ENCODE measurements around the gene SLC39A13. TPM values are rescaled to one million over a fixed set of nuclear protein-coding genes. Genes with fewer than 3 reads are reported as not detected.
A peak's percentile ranks its signal among the peaks of the same experiment; 100 is the strongest.

SLC39A13 gene
- total RNA-seq, 1 donor, result 13.4 TPM

DNA sequence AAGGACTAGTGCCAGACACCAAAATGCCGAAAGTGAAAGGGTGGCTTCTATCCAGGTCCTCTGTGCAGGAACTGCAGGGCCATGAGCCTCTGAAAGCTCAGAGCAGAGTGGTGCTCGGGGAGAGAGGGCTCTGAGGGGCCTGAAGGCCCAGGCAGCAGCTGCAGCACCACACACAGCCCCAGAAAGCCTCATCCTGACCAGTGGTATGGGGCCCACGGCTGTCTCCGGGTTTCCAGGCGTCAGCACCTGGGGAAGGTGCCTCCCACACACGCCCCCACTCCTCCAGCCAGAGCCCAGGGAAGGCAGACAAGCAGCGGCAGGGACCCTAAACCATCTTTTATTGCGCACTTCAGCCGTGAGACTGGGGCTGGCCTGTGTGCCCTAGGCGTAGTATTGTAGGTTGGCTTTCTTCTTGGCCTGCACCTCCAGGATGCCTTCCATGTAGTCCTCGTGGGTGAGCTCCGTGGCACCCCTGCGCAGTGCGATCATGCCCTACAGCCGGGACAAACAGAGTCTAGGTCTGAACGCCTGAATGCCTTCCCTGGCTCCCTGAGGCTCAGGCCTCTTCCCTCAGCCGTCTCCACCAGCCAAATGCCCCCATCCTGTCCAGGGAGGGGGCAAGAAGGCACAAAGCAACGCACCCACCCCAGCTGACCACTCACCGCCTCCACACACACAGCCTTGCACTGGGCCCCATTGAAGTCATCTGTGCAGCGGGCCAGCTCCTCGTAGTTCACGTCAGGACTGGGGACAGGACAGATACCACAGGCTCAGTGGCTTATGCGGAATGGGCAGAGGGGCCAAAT is 10.3 kb downstream of the SLC39A13 start:
- Histone ChIP-seq H3K4me3 (ENCODE audit: low read length) (no peak overlapping the region), H3K4me1 (ENCODE audit: insufficient read depth, low read length) (no peaks in the 10 kb centered on the region), H3K9me3 (ENCODE audit: low read depth, low read length) (no peaks in the 10 kb centered on the region), H3K27me3 (ENCODE audit: insufficient read depth, low read length) (no peaks in the 10 kb centered on the region)

DNA sequence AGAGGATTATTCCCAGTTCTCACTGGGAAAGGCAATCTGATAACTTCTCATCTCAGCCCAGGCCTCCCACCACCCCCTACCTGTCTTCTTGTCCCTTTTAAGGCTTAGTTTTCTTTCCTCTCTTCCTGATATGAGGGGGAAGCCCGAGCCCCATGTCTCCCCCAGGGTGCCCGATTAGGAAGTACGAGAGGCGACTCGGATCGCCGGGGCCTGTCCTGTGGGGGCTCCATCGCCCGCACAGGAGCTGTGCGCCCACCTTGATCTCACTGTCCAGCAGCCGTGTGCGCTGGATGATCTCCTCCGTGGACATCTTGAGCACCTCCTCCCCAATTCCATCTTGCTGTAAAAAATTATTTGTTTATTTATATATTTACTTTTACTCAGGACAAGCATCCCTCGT is 17.2 kb downstream of the SLC39A13 start:
- Histone ChIP-seq H3K27me3 (ENCODE audit: insufficient read depth, low read length) (no peaks in the 10 kb centered on the region), H3K4me3 (ENCODE audit: low read length) (peak overlapping the region; percentile 99)

GRCh38 chr11:47426062-47426956 is 17.9 kb downstream of the SLC39A13 start, which contains the start of gene PSMC3:
TSS of gene PSMC3 (minus strand) at chr11:47426439. CDS start at chr11:47426279, 160 bp downstream.
- Histone ChIP-seq H3K4me3 (ENCODE audit: low read length) (peak within 1 kb of the TSS; percentile 99), H3K4me1 (ENCODE audit: insufficient read depth, low read length) (peaks cover 18% of the 10 kb centered on the region), H3K9me3 (ENCODE audit: low read depth, low read length) (no peaks in the 10 kb centered on the region)

More for the DNA sequence above, 17.2 kb downstream of the SLC39A13 start:
- no peaks in the 10 kb centered on the region for H3K9me3 ChIP-seq (ENCODE audit: low read depth, low read length)
- H3K4me1 ChIP-seq (ENCODE audit: insufficient read depth, low read length), result peaks cover 18% of the 10 kb centered on the region

DNA sequence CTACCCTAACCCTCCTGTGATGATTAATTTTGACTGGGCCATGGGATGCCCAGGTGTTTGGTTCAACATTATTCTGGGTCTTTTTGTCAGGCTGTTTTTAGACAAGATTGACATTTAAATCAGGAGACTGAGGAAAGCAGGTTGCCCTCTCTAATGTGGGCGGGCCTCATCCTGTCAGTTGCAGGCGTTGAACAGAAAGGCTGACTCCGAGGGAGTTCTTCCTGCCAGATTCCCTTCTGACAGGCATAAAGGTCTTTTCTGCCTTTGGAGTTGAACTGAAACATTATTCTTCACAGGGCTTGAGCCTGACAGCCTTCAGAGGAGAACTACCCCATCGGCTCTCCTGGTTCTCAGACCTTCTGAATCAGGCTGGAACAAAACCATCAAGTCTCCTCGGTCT is 22.1 kb downstream of the SLC39A13 start:
- Histone ChIP-seq H3K9me3 (ENCODE audit: low read depth, low read length) (no peaks in the 10 kb centered on the region), H3K4me1 (ENCODE audit: insufficient read depth, low read length) (peaks cover 8% of the 10 kb centered on the region), H3K4me3 (ENCODE audit: low read length) (no peak overlapping the region), H3K27me3 (ENCODE audit: insufficient read depth, low read length) (no peaks in the 10 kb centered on the region)

More at GRCh38 chr11:47426062-47426956, 17.9 kb downstream of the SLC39A13 start, which contains the start of gene PSMC3:
- no peaks in the 10 kb centered on the region for H3K27me3 ChIP-seq (ENCODE audit: insufficient read depth, low read length)

DNA sequence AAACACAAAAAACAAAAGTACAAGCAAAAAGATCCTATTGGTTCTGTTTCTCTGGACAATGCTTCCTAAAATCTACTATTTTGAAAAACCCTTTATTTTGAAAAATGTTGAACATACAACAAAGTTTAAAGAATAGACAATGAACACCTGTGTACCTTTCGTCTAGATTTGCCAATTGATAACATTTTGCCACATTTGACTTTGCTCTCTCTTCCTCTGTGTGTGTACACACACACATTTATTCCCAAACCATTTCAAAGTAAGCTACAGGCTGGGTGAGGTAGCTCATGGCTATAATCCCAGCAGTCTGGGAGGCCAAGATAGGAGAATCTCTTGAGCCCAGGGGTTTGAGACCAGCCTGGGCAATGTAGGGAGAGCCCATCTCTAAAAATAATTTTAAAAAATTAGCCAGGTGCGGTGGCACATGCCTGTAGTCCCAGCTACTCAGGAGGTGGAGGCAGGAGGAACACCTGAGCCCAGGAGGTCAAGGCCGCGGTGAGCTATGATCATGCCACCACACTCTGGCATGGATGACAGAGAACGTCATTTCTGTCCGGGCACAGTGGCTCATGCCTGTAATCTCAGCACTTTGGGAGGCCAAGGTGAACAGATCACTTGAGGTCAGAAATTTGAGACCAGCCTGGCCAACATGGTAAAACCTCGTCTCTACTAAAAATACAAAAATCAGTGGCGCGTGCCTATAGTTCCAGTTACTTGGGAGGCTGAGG is 23.1 kb downstream of the SLC39A13 start:
- H3K4me1 ChIP-seq (ENCODE audit: insufficient read depth, low read length), result peaks cover 6% of the 10 kb centered on the region
- H3K27me3 ChIP-seq (ENCODE audit: insufficient read depth, low read length), result no peaks in the 10 kb centered on the region
- no peaks in the 10 kb centered on the region for H3K9me3 ChIP-seq (ENCODE audit: low read depth, low read length)
- no peak overlapping the region for H3K4me3 ChIP-seq (ENCODE audit: low read length)

DNA sequence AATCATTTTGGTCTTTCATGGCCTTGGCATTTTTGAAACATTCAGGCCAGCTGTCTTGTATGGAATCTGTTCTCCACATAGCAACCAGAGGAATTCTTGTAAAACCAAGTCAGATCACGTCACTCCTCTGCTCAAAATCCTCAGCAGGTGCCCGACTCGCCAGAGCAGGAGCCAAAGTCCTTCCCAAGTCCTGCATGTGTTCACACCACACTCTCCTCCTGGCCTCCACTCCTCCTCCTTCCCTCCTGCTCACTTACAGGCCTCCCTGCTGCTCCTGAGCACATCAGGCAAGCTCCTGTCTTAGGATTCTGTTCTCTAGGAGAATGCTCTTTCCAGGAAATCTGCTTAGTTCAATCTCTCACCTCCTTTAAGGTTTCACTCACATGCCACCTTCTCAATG is 24.8 kb downstream of the SLC39A13 start:
- H3K27me3 ChIP-seq (ENCODE audit: insufficient read depth, low read length), result no peaks in the 10 kb centered on the region
- no peaks in the 10 kb centered on the region for H3K9me3 ChIP-seq (ENCODE audit: low read depth, low read length)
- no peaks in the 10 kb centered on the region for H3K4me1 ChIP-seq (ENCODE audit: insufficient read depth, low read length)
- no peak overlapping the region for H3K4me3 ChIP-seq (ENCODE audit: low read length)

DNA sequence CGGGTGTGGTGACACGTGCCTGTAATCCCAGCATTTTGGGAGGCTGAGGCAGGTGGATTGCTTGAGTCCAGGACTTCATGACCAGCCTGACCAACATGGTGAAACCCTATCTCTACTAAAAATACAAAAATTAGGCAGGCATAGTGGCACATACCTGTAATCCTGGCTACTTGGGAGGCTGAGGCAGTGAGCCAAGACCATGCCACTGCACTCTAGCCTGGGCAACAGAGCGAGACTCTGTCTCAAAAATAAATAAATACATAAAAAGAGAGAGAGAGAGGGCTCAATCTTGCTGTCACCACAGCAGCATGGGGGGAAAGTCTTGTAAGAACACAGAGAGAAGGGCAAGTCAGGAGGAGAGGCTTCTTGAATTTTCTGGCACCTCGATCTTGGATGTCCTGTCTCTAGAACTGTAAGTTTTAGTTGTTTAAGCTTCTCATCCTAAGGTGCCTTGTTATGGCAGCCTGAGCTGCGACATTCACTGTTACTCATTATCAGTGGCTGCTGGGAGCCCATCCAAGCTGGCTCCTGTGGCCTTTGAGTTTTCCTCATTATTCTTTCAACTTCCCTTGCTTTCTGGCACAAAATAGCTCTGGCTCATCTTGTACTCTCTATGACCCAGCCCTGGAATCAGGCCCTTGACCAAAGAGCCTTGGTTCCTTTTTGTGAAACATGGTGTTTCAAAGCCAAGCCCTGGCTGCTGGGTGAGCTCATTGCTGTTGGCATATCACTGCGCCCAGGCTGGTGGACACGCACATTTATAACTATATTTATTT is 25.8 kb downstream of the SLC39A13 start:
- Histone ChIP-seq H3K27me3 (ENCODE audit: insufficient read depth, low read length) (no peaks in the 10 kb centered on the region), H3K9me3 (ENCODE audit: low read depth, low read length) (no peaks in the 10 kb centered on the region), H3K4me3 (ENCODE audit: low read length) (no peak overlapping the region), H3K4me1 (ENCODE audit: insufficient read depth, low read length) (no peaks in the 10 kb centered on the region)

- H3K4me1 ChIP-seq (ENCODE audit: insufficient read depth, low read length), result no peaks in the 10 kb centered on the region
- H3K4me3 ChIP-seq (ENCODE audit: low read length), result no peak overlapping the region
- H3K9me3 ChIP-seq (ENCODE audit: low read depth, low read length), result no peaks in the 10 kb centered on the region
- no peaks in the 10 kb centered on the region for H3K27me3 ChIP-seq (ENCODE audit: insufficient read depth, low read length)
Observed at GRCh38 chr11:47435687-47436086, 27.3 kb downstream of the SLC39A13 start.

DNA sequence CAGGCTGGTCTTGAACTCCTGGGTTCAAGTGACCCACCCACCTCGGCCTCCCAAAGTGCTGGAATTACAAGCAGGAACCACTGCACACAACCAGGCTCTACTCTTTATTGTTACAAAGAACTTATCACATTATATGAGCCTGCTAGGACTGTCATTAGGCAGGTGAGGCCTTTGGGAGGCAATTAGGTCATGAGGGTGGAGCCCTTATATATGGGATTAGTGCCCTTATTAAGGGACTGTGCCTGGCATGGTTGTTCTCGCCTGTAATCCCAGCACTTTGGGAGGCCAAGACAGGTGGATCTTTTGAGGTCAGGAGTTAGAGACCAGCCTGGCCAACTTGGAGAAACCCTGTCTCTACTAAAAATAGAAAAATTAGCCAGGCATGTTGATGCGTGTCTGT is 28.3 kb downstream of the SLC39A13 start:
- no peaks in the 10 kb centered on the region for H3K4me1 ChIP-seq (ENCODE audit: insufficient read depth, low read length)
- H3K4me3 ChIP-seq (ENCODE audit: low read length), result no peak overlapping the region
- no peaks in the 10 kb centered on the region for H3K27me3 ChIP-seq (ENCODE audit: insufficient read depth, low read length)
- H3K9me3 ChIP-seq (ENCODE audit: low read depth, low read length), result no peaks in the 10 kb centered on the region

DNA sequence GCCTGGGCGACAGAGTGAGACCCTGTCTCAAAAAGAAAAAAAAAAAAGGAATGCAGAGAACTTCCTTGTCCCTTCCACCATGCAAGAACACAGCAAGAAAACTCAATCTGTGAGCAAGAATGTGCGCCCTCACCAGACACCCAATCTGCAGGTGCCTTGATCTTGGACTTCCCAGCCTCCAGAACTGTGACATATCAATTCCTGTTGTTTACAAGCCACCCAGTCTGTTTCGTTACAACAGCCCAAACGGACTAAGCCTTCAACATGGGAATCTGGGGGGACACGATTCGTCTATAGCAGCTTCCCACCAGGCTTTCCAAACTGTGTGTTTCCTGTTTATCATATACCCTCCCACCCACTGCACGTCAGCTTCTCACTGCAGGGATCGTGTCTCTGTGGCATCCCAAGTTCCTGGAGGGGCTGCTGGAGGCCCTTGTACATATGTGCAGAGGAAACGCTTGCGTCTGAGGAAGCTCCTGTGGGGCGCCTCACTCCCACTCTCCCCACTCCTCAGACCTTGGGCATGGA is 28.9 kb downstream of the SLC39A13 start:
- Histone ChIP-seq H3K9me3 (ENCODE audit: low read depth, low read length) (no peaks in the 10 kb centered on the region), H3K27me3 (ENCODE audit: insufficient read depth, low read length) (no peaks in the 10 kb centered on the region), H3K4me1 (ENCODE audit: insufficient read depth, low read length) (no peaks in the 10 kb centered on the region), H3K4me3 (ENCODE audit: low read length) (no peak overlapping the region)

GRCh38 chr11:47437746-47438418 is 29.5 kb downstream of the SLC39A13 start:
- Histone ChIP-seq H3K4me3 (ENCODE audit: low read length) (no peak overlapping the region), H3K9me3 (ENCODE audit: low read depth, low read length) (no peaks in the 10 kb centered on the region), H3K27me3 (ENCODE audit: insufficient read depth, low read length) (no peaks in the 10 kb centered on the region), H3K4me1 (ENCODE audit: insufficient read depth, low read length) (no peaks in the 10 kb centered on the region)

GRCh38 chr11:47438721-47439120 is 30.3 kb downstream of the SLC39A13 start:
- no peaks in the 10 kb centered on the region for H3K4me1 ChIP-seq (ENCODE audit: insufficient read depth, low read length)
- H3K4me3 ChIP-seq (ENCODE audit: low read length), result no peak overlapping the region
- H3K9me3 ChIP-seq (ENCODE audit: low read depth, low read length), result no peaks in the 10 kb centered on the region

DNA sequence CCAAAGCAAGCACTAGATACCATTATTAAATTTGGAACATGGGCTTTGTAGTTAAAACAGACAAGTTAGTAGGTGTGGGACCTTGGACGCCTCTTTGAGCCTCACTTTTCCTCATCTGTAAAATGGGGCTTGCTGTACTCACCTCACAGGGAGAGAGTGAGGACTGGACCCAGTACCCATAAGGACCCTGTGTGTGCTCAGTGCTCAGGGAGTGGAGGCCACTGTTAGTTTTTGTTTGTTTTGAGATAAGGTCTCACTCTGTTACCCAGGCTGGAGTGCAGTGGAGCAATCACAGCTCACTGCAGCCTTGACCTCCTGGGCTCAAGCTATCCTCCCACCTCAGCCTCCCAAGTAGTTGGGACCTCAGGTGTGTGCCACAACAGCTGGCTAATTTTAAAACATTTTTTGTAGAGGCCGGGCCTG is 31.7 kb downstream of the SLC39A13 start:
- H3K4me3 ChIP-seq (ENCODE audit: low read length), result no peak overlapping the region
- H3K27me3 ChIP-seq (ENCODE audit: insufficient read depth, low read length), result no peaks in the 10 kb centered on the region
- H3K4me1 ChIP-seq (ENCODE audit: insufficient read depth, low read length), result no peaks in the 10 kb centered on the region
- H3K9me3 ChIP-seq (ENCODE audit: low read depth, low read length), result no peaks in the 10 kb centered on the region

More at GRCh38 chr11:47438721-47439120, 30.3 kb downstream of the SLC39A13 start:
- no peaks in the 10 kb centered on the region for H3K27me3 ChIP-seq (ENCODE audit: insufficient read depth, low read length)

Measured in mononuclear cell (primary cell).